Measurements from ENCODE around the gene CLEC1B.
"Not testable (repeated sequence)": the region's sequence is repeated elsewhere in the genome, so short reads cannot be mapped to it uniquely, and the experiment has no call there.

The CLEC1B gene

DNA sequence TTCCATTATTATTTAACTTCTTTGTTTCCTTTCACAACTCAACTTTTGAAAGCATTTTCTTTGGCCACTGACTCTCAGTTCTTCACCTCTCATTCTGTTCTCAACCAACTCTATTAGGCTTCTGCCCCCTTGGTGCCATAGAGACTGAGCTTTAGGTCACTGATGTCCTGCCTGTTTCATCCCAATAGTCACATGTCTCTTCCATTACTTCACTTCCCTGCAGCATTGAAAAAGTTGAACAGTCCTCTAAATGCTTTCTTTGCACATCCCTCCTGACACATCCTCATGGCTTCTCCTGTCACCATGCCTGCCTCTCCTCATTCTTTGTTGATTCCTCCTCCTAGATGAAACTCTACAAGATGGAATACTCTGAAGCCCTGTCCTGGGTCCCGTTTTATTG lies 25.0 kb downstream of the CLEC1B start:
- no peak for DNase-seq

- no peak for DNase-seq
These were observed 27.7 kb downstream of the CLEC1B start, which contains the start of gene CLEC12A for GRCh38 chr12:9971181-9971580. Gene CLEC12A, plus strand, starts transcription at chr12:9971409. Its CDS starts 188 bp downstream, at chr12:9971597.

DNA sequence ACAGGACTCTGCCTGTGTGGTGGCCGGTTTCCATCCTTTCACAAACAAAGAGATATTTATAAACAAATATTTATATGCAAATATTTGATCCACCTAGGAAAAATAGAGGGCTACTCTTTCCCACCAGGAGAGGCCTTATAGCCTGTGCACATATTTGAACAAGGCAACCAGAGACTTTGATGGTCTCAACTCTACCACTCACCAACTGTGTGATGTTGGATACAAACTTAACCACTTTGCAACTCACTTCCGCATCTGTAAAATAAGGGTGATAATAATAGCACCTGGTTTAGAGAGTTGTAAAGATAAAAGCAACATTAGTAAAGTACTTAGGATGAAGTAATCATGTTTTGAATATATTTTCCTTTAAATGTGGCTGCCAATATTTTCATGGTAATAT lies 29.2 kb downstream of the CLEC1B start:
- no peak for DNase-seq

DNA sequence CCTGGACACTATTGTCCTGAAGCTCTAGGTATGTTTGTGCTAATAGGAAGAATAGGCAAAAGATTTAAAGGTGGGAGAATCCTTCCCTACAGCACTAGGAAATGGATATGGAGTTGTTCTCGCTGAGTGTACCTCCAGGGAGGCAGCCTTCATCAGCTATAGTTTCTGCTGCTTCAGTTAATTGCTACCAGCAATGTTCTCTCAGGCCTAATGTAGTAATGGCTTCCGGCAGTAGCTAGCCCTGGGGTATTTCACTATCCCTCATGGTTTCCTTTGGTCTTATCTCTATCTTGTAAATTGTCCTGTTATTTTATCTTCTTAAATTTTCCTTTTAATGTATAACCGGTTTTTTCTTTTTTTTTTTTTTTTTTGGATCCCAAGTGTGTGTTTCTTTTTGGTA lies 37.0 kb downstream of the CLEC1B start:
- no peak for DNase-seq

GRCh38 chr12:9961106-9961505 lies 37.8 kb downstream of the CLEC1B start:
- DNase-seq: no peak

- no peak for DNase-seq
These were observed 38.3 kb downstream of the CLEC1B start for GRCh38 chr12:9960590-9960989.

- DNase-seq: no peak
These were observed 41.1 kb downstream of the CLEC1B start for GRCh38 chr12:9957834-9958233.

GRCh38 chr12:9952954-9953729 lies 45.8 kb downstream of the CLEC1B start:
- not testable (repeated sequence) for DNase-seq

- DNase-seq: no peak
These were observed 47.8 kb downstream of the CLEC1B start for GRCh38 chr12:9951026-9951675.

- DNase-seq: no peak
These were observed 50.2 kb downstream of the CLEC1B start for GRCh38 chr12:9948606-9949296.

- no peak for DNase-seq
These were observed 51.2 kb downstream of the CLEC1B start for GRCh38 chr12:9947674-9948073.

DNA sequence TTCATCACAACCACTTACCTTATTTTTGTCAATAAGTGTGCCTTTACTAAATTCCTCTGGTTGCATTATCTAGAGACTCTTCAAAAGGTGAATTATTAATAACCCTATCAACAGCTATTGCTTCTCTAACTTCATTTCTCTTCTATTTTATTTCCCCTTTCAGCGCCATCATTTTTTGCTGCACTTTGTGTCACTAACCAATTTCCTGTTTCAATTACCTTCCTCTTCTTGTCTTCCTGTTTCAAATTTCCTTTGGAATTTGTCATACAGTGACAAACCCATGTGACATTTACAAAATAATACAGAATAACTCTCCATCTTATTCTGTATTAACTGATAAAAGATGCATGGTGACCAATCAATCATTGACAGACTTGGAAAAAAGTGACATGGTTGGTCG lies 54.5 kb downstream of the CLEC1B start:
- DNase-seq: no peak

DNA sequence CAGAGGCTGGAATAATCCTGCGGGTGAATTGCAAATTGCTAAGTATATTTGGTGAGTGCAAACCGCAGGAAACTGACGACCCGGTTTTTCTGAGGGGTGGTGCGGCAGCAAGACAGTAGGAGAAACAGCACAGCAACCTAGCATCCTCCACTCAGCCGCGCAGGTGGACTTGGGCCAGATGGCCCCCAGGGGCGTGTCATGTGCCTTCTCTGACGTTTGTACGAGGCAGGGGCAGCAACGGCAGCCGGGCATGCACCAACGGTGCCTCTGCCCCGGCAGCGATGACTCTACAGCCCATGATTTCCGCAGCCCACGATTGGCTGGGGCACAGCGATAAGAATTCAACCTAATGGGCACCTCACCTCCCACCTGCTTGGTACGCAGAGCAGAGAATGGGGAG lies 55.7 kb downstream of the CLEC1B start:
- DNase-seq: no peak

All from amniotic stem cell (primary cell).